Lung (tissue), 12 donors: ENCODE results near the gene BUB3. TPM values are rescaled to one million over a fixed set of nuclear protein-coding genes. Genes with fewer than 3 reads are reported as not detected.

ENCODE experiments used
- ATAC-seq: fragments of 200-7000 bp; cut with Tn5 transposase; one replicate; pipeline ENCODE4 v1.9.1; 2020; ENCODE audit warnings: moderate number of reproducible peaks; ENCODE audit not compliant: insufficient read depth, low FRiP score
- DNase-seq, 3 donors: peaks; one replicate each; pipeline ENCODE4 v3.0.0-alpha.2; 2013 to 2017
- H3K27ac ChIP-seq, 2 donors: one replicate each; pipeline ENCODE4 v1.5.1; 2013; ENCODE audit warnings: mild to moderate bottlenecking in 2 of 2, moderate library complexity in 2 of 2, control low read depth in 1 of 2, inconsistent platforms in 1 of 2, low read depth in 1 of 2, low read length in 1 of 2
- H3K27me3 ChIP-seq, 3 donors: one replicate each; pipeline ENCODE4 v1.5.1; 2013; ENCODE audit warnings: low read length in 2 of 3; ENCODE audit not compliant: control insufficient read depth in 3 of 3, insufficient read depth in 3 of 3
- H3K36me3 ChIP-seq, 4 donors: one replicate each; pipeline ENCODE4 v1.5.1; 2013; ENCODE audit warnings: low read length in 4 of 4, mild to moderate bottlenecking in 1 of 4, moderate library complexity in 1 of 4; ENCODE audit not compliant: control insufficient read depth in 4 of 4, insufficient read depth in 4 of 4
- H3K4me1 ChIP-seq, 5 donors: one replicate each; pipeline ENCODE4 v1.5.1; 2013; ENCODE audit warnings: low read length in 5 of 5, mild to moderate bottlenecking in 2 of 5, moderate library complexity in 1 of 5; ENCODE audit not compliant: control insufficient read depth in 5 of 5, insufficient read depth in 5 of 5
- H3K4me3 ChIP-seq: one replicate; pipeline ENCODE4 v1.5.1; 2013; ENCODE audit warnings: mild to moderate bottlenecking, control low read depth, moderate library complexity
- H3K9ac ChIP-seq, 2 donors: one replicate each; pipeline ENCODE4 v1.5.1; 2013; ENCODE audit warnings: low read length in 2 of 2, control low read depth in 1 of 2; ENCODE audit not compliant: insufficient read depth in 1 of 2
- H3K9me3 ChIP-seq, 4 donors: one replicate each; pipeline ENCODE4 v1.5.1; 2013; ENCODE audit warnings: low read length in 3 of 4, mild to moderate bottlenecking in 1 of 4, moderate library complexity in 1 of 4; ENCODE audit not compliant: control insufficient read depth in 4 of 4, insufficient read depth in 3 of 4
- WGBS, 2 donors: extraction: QIAGEN DNeasy Blood & Tissue Kit; methylation state at CpG; one replicate each; pipeline ENCODE4 v1.1.7; 2013; 5-methylcytosine and 5-hydroxymethylcytosine counted together
- polyA plus RNA-seq, 2 donors: library from polyadenylated mRNA; stranded (reverse); fragments of 200-250 nt; gene quantifications; one replicate each; pipeline ENCODE4 v1.2.1, GENCODE V29; 2013
- total RNA-seq, 2 donors: library from RNA; depleted of rRNA in 1 of 2; stranded (reverse); fragments of >200 nt in 1 of 2; gene quantifications; one replicate each; pipeline ENCODE4 v1.2.1, GENCODE V29; 2014 to 2021
- TF ChIP-seq, protein P1 (sequence below): IDR thresholded peaks from 2 replicates; pipeline ENCODE4 v1.5.1; 2012; ENCODE audit warnings: mild to moderate bottlenecking; ENCODE audit errors: control extremely low read depth, extremely low read depth
- donor health status: control.
- donor health status: control.
- donor health status: Bipolar disorder and iron deficiency.
- donor health status: healthy.
- donor health status: DM: yes; HTN: yes; CAD: no.

Gene BUB3
- total and polyA plus RNA-seq, 4 donors = 35.4 to 114 (median 64.1) TPM

DNA sequence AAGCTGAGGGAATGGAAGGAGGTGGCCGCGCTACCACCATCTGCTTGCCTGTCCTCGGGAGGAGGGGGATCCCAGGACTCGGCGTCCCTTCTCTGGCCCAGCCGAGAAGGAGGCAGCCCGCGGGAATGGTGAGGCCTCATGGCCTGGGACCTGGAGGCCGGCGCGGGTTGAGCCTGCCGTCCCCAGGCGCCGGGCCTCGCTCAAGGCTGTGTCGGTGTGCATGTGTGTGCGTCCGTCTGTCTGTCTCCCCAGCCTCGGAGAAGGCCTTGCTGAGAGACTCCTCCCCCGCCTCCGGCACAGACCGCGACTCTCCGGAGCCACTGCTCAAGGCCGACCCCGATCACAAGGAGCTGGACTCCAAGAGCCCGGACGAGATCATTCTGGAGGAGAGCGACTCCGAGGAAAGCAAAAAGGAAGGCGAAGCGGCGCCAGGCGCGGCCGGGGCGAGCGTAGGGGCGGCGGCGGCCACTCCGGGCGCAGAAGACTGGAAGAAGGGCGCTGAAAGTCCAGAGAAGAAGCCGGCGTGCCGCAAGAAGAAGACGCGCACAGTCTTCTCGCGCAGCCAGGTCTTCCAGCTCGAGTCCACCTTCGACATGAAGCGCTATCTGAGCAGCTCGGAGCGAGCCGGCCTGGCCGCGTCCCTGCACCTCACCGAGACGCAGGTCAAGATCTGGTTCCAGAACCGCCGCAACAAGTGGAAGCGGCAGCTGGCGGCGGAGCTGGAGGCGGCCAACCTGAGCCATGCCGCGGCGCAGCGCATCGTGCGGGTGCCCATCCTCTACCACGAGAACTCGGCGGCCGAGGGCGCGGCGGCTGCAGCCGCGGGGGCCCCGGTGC is 17.2 kb upstream of the BUB3 start:
- H3K4me3 ChIP-seq = no peak overlapping the region
- TF ChIP-seq, protein P1, sequence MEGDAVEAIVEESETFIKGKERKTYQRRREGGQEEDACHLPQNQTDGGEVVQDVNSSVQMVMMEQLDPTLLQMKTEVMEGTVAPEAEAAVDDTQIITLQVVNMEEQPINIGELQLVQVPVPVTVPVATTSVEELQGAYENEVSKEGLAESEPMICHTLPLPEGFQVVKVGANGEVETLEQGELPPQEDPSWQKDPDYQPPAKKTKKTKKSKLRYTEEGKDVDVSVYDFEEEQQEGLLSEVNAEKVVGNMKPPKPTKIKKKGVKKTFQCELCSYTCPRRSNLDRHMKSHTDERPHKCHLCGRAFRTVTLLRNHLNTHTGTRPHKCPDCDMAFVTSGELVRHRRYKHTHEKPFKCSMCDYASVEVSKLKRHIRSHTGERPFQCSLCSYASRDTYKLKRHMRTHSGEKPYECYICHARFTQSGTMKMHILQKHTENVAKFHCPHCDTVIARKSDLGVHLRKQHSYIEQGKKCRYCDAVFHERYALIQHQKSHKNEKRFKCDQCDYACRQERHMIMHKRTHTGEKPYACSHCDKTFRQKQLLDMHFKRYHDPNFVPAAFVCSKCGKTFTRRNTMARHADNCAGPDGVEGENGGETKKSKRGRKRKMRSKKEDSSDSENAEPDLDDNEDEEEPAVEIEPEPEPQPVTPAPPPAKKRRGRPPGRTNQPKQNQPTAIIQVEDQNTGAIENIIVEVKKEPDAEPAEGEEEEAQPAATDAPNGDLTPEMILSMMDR = no peak
- 2 to 3% methylated on average over 65 to 83 of the region's 83 CpGs for WGBS, 2 donors

GRCh38 chr10:123139165-123139520 is 15.1 kb upstream of the BUB3 start:
- Histone ChIP-seq H3K9ac (no peak overlapping the region), H3K27ac (no peak overlapping the region), H3K4me3 (no peak overlapping the region), H3K36me3 (no peaks in the 10 kb centered on the region), H3K9me3 (peaks cover 0 to 3% (median 0%) of the 10 kb centered on the region in 4 donors), H3K4me1 (peaks cover 0 to 27% (median 4%) of the 10 kb centered on the region in 5 donors), H3K27me3 (peaks cover 12 to 84% (median 80%) of the 10 kb centered on the region in 3 donors)
- no peak for DNase-seq
- no peak for ATAC-seq
- TF ChIP-seq, protein P1 = no peak
- WGBS, 2 donors = 4 to 8% methylated on average over 7 of the region's 7 CpGs

More for the DNA sequence above, 17.2 kb upstream of the BUB3 start:
- H3K9me3 ChIP-seq = peaks cover 0 to 3% (median 0%) of the 10 kb centered on the region in 4 donors
- H3K27me3 ChIP-seq = peaks cover 17 to 84% (median 82%) of the 10 kb centered on the region in 3 donors
- H3K9ac ChIP-seq = no peak overlapping the region
- ATAC-seq = no peak
- DNase-seq = no peak
- H3K36me3 ChIP-seq = no peaks in the 10 kb centered on the region
- peaks cover 0 to 33% (median 8%) of the 10 kb centered on the region in 5 donors for H3K4me1 ChIP-seq
- no peak overlapping the region for H3K27ac ChIP-seq

GRCh38 chr10:123139521-123140163 is 14.6 kb upstream of the BUB3 start:
- H3K4me3 ChIP-seq = no peak overlapping the region
- no peak overlapping the region for H3K9ac ChIP-seq
- TF ChIP-seq, protein P1 = no peak
- peaks cover 0 to 26% (median 4%) of the 10 kb centered on the region in 5 donors for H3K4me1 ChIP-seq
- DNase-seq (peak; percentile 75 to 77 (median 75)), ATAC-seq (no peak)
- WGBS, 2 donors = 4 to 5% methylated on average over 32 of the region's 32 CpGs
- peaks cover 12 to 84% (median 80%) of the 10 kb centered on the region in 3 donors for H3K27me3 ChIP-seq
- H3K36me3 ChIP-seq = no peaks in the 10 kb centered on the region
- no peak overlapping the region for H3K27ac ChIP-seq
- H3K9me3 ChIP-seq = peaks cover 0 to 3% (median 0%) of the 10 kb centered on the region in 4 donors
